Chondrocyte (in vitro differentiated cells): Measurements from ENCODE around the gene CREB5. TPM values are rescaled to one million over a fixed set of nuclear protein-coding genes. Genes with fewer than 3 reads are reported as not detected.

Experiments used
- DNase-seq: peaks from one replicate; pipeline ENCODE4 v3.0.0; 2021; ENCODE audit warnings: mixed read lengths, low spot score
- H3K27ac Mint-ChIP-seq: one replicate; pipeline ENCODE4 v1.8.0; 2021; ENCODE audit warnings: mild to moderate bottlenecking, moderate library complexity, mixed read lengths; ENCODE audit not compliant: unreplicated experiment
- H3K27me3 Mint-ChIP-seq: 2 replicates; pipeline ENCODE4 v1.8.0; 2021; ENCODE audit warnings: low read depth, mixed read lengths
- H3K36me3 Mint-ChIP-seq: 2 replicates; pipeline ENCODE4 v1.8.0; 2021; ENCODE audit warnings: low read depth, mixed read lengths
- H3K4me1 Mint-ChIP-seq: 2 replicates; pipeline ENCODE4 v1.8.0; 2021; ENCODE audit warnings: low read depth, mild to moderate bottlenecking, mixed read lengths
- H3K4me3 Mint-ChIP-seq: one replicate; pipeline ENCODE4 v1.8.0; 2021; ENCODE audit warnings: mild to moderate bottlenecking, moderate library complexity, mixed read lengths; ENCODE audit not compliant: unreplicated experiment
- H3K9me3 Mint-ChIP-seq: 2 replicates; pipeline ENCODE4 v1.8.0; 2021; ENCODE audit warnings: low read depth, mixed read lengths
- total RNA-seq: library from RNA; stranded (reverse); gene quantifications from 3 replicates; pipeline ENCODE4 v1.2.1, GENCODE V29; 2021
- TF ChIP-seq, protein P1 (sequence below): fragments of 200-600 bp; sonication (generic); IDR thresholded peaks from 2 replicates; pipeline ENCODE4 v1.5.0; 2021; ENCODE audit warnings: antibody characterized with exemption, mild to moderate bottlenecking, moderate library complexity

The CREB5 gene
- total RNA-seq, 1 donor from 2014 or later, result 8.2 TPM

- H3K9me3 Mint-ChIP-seq, result no peaks in the 10 kb centered on the region
- no peak overlapping the region for H3K4me3 Mint-ChIP-seq
- peaks cover 25% of the 10 kb centered on the region for H3K4me1 Mint-ChIP-seq
- H3K27ac Mint-ChIP-seq, result no peak overlapping the region
- TF ChIP-seq, protein P1, sequence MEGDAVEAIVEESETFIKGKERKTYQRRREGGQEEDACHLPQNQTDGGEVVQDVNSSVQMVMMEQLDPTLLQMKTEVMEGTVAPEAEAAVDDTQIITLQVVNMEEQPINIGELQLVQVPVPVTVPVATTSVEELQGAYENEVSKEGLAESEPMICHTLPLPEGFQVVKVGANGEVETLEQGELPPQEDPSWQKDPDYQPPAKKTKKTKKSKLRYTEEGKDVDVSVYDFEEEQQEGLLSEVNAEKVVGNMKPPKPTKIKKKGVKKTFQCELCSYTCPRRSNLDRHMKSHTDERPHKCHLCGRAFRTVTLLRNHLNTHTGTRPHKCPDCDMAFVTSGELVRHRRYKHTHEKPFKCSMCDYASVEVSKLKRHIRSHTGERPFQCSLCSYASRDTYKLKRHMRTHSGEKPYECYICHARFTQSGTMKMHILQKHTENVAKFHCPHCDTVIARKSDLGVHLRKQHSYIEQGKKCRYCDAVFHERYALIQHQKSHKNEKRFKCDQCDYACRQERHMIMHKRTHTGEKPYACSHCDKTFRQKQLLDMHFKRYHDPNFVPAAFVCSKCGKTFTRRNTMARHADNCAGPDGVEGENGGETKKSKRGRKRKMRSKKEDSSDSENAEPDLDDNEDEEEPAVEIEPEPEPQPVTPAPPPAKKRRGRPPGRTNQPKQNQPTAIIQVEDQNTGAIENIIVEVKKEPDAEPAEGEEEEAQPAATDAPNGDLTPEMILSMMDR, result no peak
- DNase-seq, result no peak
- H3K27me3 Mint-ChIP-seq, result peaks cover 4% of the 10 kb centered on the region
- H3K36me3 Mint-ChIP-seq, result peaks cover 2% of the 10 kb centered on the region
These were observed 219.7 kb downstream of the CREB5 start for GRCh38 chr7:28631995-28632394.

GRCh38 chr7:28638914-28639313 lies 226.6 kb downstream of the CREB5 start:
- no peaks in the 10 kb centered on the region for H3K27me3 Mint-ChIP-seq
- H3K9me3 Mint-ChIP-seq, result no peaks in the 10 kb centered on the region
- H3K36me3 Mint-ChIP-seq, result no peaks in the 10 kb centered on the region

GRCh38 chr7:28640001-28640400 lies 227.7 kb downstream of the CREB5 start:
- TF ChIP-seq, protein P1, result no peak
- no peaks in the 10 kb centered on the region for H3K27me3 Mint-ChIP-seq
- no peak overlapping the region for H3K27ac Mint-ChIP-seq
- DNase-seq, result no peak
- no peak overlapping the region for H3K4me3 Mint-ChIP-seq
- peaks cover 20% of the 10 kb centered on the region for H3K4me1 Mint-ChIP-seq
- H3K9me3 Mint-ChIP-seq, result no peaks in the 10 kb centered on the region
- H3K36me3 Mint-ChIP-seq, result no peaks in the 10 kb centered on the region

More at GRCh38 chr7:28638914-28639313, 226.6 kb downstream of the CREB5 start:
- TF ChIP-seq, protein P1, result no peak
- no peak for DNase-seq
- H3K4me1 Mint-ChIP-seq, result peaks cover 19% of the 10 kb centered on the region
- no peak overlapping the region for H3K27ac Mint-ChIP-seq
- no peak overlapping the region for H3K4me3 Mint-ChIP-seq

- no peak overlapping the region for H3K27ac Mint-ChIP-seq
- no peaks in the 10 kb centered on the region for H3K36me3 Mint-ChIP-seq
- no peaks in the 10 kb centered on the region for H3K27me3 Mint-ChIP-seq
- no peak for DNase-seq
- no peaks in the 10 kb centered on the region for H3K9me3 Mint-ChIP-seq
- TF ChIP-seq, protein P1, result no peak
- no peak overlapping the region for H3K4me3 Mint-ChIP-seq
- peaks cover 20% of the 10 kb centered on the region for H3K4me1 Mint-ChIP-seq
These were observed 229.6 kb downstream of the CREB5 start for GRCh38 chr7:28641752-28642545.

- H3K27ac Mint-ChIP-seq, result no peak overlapping the region
- H3K4me1 Mint-ChIP-seq, result peaks cover 20% of the 10 kb centered on the region
- H3K27me3 Mint-ChIP-seq, result no peaks in the 10 kb centered on the region
- DNase-seq, result no peak
- H3K36me3 Mint-ChIP-seq, result no peaks in the 10 kb centered on the region
- TF ChIP-seq, protein P1, result no peak
- H3K4me3 Mint-ChIP-seq, result no peak overlapping the region
- no peaks in the 10 kb centered on the region for H3K9me3 Mint-ChIP-seq
These were observed 230.9 kb downstream of the CREB5 start for GRCh38 chr7:28643188-28643569.
